ENCODE measurements around the gene MAP3K21. TPM values are rescaled to one million over a fixed set of nuclear protein-coding genes. Genes with fewer than 3 reads are reported as not detected.

The MAP3K21 gene
- total RNA-seq, 6 experiments from 2014 or later, result 0.06 to 0.09 (median 0.09) TPM; not detected in 3

DNA sequence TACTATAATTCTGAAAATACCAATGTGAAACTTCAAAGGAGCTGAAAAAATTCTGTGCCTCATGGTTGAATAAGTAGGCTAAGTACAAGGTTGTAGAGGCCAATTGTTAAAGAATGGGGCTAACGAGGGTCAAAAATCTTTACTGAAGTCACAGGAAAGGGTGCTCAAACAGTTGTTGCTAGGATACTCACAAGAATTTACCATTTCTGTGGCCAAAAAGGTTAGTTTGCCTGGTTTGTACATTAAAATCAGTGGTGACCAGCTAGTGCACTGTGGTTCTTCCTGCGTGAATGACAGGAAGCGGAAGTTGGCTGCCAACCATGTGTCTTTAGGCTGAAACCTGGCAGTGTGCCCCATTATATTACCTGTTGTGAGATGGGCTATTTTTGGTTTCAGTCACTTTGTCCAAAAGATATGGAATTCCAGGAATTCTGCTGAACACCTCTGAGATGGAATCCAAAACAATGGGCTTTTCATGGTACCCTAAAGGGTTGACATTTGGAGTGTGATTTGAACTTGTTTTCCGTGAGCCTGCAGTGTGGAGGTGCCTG is 13.5 kb downstream of the MAP3K21 start:
- no peak overlapping the region for H3K27ac Mint-ChIP-seq
- H3K36me3 Mint-ChIP-seq (ENCODE audit: low read depth), result no peaks in the 10 kb centered on the region
- H3K4me1 Mint-ChIP-seq (ENCODE audit: low read depth), result no peaks in the 10 kb centered on the region
- H3K27me3 Mint-ChIP-seq (ENCODE audit: insufficient read depth), result no peaks in the 10 kb centered on the region; the same call in 1 of the 2 replicates
- no peak overlapping the region for H3K4me3 Mint-ChIP-seq
- no peaks in the 10 kb centered on the region for H3K9me3 Mint-ChIP-seq
- no peak for DNase-seq
- no peak for TF ChIP-seq CTCF (IDR thresholded peaks at IDR 0.05)

DNA sequence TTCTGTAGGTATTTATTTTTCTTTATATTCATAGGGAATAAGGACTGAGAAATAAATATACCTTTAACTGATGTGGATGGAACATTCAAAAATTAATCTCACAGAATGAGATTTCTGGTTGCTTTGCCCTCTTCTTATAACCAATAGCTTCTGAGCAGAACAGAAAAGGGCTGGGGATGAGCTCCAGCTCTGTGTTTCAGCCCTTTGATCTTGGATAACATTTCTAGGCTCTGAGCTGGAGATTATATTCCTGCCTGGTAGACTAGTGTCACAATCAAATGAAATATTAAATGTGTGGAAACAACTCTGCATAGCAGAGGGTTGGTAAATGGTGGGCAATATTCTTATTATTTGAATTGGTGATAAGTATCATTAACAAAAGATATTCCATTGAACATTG is 14.6 kb downstream of the MAP3K21 start:
- TF ChIP-seq CTCF (IDR thresholded peaks at IDR 0.05), result no peak
- H3K4me1 Mint-ChIP-seq (ENCODE audit: low read depth), result no peaks in the 10 kb centered on the region
- no peak overlapping the region for H3K4me3 Mint-ChIP-seq
- no peak for DNase-seq
- H3K9me3 Mint-ChIP-seq, result no peaks in the 10 kb centered on the region
- no peak overlapping the region for H3K27ac Mint-ChIP-seq
- H3K36me3 Mint-ChIP-seq (ENCODE audit: low read depth), result no peaks in the 10 kb centered on the region
- no peaks in the 10 kb centered on the region; the same call in 1 of the 2 replicates for H3K27me3 Mint-ChIP-seq (ENCODE audit: insufficient read depth)

GRCh38 chr1:233343262-233343661 is 15.7 kb downstream of the MAP3K21 start:
- Mint-ChIP-seq H3K9me3 (no peaks in the 10 kb centered on the region), H3K27ac (no peak overlapping the region), H3K36me3 (ENCODE audit: low read depth) (no peaks in the 10 kb centered on the region), H3K4me1 (ENCODE audit: low read depth) (no peaks in the 10 kb centered on the region), H3K4me3 (no peak overlapping the region), H3K27me3 (ENCODE audit: insufficient read depth) (no peaks in the 10 kb centered on the region; the same call in 1 of the 2 replicates)
- no peak for DNase-seq
- no peak for TF ChIP-seq CTCF (IDR thresholded peaks at IDR 0.05)

- Mint-ChIP-seq H3K27ac (no peak overlapping the region), H3K27me3 (ENCODE audit: insufficient read depth) (peaks cover 3% of the 10 kb centered on the region; the same call in 1 of the 2 replicates), H3K4me1 (ENCODE audit: low read depth) (no peaks in the 10 kb centered on the region), H3K36me3 (ENCODE audit: low read depth) (no peaks in the 10 kb centered on the region), H3K9me3 (no peaks in the 10 kb centered on the region; the same call in 1 of the 2 replicates), H3K4me3 (no peak overlapping the region)
- DNase-seq, result no peak
- TF ChIP-seq CTCF (IDR thresholded peaks at IDR 0.05), result no peak
Observed at GRCh38 chr1:233347338-233347737, 19.8 kb downstream of the MAP3K21 start.

- DNase-seq, result no peak
- Mint-ChIP-seq H3K4me3 (no peak overlapping the region), H3K9me3 (no peaks in the 10 kb centered on the region; the same call in 1 of the 2 replicates), H3K36me3 (ENCODE audit: low read depth) (no peaks in the 10 kb centered on the region), H3K4me1 (ENCODE audit: low read depth) (no peaks in the 10 kb centered on the region), H3K27ac (no peak overlapping the region), H3K27me3 (ENCODE audit: insufficient read depth) (peaks cover 3% of the 10 kb centered on the region; the same call in 1 of the 2 replicates)
- no peak for TF ChIP-seq CTCF (IDR thresholded peaks at IDR 0.05)
Observed at GRCh38 chr1:233349137-233349536, 21.6 kb downstream of the MAP3K21 start.

Data from HFFc6 (cell line).